UCSD-AML1 (cell line): ENCODE results near the gene ATOH8.
A peak's percentile ranks its signal among the peaks of the same experiment; 100 is the strongest.

ENCODE experiments used
- DNase-seq: peaks from one replicate; lab custom pipeline; 2025; ENCODE audit not compliant: unreplicated experiment; lab: John Stamatoyannopoulos, UW

The ATOH8 gene

DNA sequence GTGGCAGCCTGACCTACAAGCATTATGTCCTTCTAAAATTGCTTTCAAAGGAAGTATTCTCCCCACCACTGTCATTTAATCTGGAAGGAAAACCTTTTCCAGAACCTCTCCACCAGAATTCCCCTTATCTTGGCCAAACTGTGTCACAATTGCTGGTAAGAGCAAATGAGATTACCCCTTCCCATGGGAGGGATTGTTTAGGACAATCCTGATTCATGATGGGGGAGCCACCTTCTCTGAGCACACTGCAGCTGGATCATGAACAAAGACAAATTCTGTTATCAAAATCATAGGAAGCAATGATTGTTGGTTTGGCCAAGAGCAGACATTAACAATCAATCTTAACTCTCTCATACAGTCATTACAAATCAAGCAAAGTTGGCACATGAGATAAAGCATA lies 18.1 kb upstream of the ATOH8 start:
- DNase-seq, result no peak

DNA sequence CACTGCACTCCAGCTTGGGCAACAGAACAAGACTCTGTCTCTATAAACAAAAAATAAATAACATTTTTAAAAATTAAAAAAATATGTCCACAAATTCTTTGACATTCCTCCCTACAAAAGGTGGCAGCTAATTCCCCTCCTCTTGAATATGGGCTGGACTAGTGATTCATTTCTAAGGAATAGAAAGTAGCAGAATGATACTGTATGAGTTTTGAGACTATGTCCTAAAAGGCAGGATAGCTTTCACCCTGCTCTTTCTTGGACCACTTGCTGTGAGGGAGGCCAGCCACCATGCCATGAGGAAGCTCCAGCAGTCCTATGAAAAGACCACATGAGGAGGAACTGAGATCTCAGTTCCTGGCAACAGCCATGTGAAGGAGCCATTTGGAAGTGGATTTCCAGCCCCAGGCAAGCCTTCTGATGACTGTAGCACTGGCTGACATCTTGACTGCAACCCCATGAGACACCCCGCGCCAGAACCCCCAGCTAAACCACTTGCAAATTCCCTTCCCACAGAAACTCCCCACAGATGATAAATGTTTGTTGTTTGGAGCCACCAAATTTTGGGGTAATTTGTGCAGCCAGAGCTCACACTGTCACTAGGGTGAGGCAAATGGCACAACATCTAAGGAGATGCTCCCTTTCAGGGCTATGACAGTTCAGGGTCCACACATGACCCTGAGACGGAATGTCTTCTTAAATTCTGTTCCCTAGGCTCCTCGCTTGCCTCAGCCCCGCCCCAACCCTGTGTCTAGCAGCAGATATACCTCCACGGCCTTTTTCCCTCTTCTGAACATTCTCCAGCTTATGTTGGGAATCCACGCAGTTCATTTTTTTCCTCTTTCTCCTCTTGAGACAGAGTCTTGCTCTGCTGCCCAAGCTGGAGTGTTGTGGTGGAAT lies 17.1 kb upstream of the ATOH8 start:
- DNase-seq, result no peak

DNA sequence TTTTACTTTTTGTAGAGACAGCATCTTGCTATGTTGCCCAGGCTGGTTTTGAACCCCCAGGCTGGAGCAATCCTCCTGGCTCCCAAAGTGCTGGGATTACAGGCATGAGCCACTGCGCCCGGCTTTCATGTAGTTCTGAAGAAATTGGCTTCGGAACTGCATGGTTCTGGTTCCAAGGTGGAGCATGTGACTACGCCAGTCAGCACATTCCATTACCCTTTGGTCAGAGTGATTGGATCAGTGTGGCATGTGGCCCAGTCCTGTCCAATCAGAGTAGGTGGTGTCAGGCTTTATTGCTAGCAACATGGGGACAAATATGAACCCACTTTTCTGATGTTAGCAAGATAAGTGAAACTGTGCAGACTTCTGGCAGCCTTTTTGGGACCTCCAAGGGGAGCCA lies 16.3 kb upstream of the ATOH8 start:
- DNase-seq, result no peak

DNA sequence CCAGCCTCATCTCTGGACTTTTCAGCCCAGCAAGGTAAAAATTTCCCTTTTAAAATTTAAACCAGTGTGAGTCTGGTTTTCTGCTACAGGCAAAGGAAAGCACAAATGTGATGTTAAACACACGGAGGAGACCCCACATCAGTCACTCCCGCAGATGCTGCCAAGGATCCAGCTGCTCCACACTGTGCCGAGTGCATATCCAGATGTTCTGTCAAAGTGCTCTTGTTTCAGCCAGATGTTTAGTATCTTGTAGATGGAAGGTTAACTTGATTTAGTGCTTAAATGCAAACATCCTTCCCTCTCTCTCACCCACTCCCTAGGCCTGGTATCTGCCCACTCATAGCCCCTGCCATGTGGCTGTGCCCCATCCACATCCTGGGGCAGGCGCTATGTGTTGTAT lies 15.8 kb upstream of the ATOH8 start:
- no peak for DNase-seq

DNA sequence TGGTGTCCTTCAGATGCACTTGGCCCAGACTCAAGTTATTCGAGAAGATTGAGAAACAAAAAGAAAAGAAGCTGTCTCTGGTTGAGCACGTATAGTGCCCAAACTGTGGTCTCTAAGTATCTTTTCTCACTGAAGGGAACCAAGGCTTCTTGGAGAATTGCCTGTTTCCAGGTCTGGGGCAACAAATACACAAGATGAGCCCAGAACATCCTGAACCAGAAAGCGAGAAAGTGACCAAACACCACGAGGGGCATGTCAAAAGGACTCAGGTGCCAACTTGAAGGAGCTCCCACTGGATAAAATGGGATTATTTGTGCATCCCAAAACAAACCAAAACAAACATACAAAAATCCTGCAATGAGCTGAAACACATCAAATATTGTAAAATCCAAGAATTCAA lies 13.6 kb upstream of the ATOH8 start:
- no peak for DNase-seq

DNA sequence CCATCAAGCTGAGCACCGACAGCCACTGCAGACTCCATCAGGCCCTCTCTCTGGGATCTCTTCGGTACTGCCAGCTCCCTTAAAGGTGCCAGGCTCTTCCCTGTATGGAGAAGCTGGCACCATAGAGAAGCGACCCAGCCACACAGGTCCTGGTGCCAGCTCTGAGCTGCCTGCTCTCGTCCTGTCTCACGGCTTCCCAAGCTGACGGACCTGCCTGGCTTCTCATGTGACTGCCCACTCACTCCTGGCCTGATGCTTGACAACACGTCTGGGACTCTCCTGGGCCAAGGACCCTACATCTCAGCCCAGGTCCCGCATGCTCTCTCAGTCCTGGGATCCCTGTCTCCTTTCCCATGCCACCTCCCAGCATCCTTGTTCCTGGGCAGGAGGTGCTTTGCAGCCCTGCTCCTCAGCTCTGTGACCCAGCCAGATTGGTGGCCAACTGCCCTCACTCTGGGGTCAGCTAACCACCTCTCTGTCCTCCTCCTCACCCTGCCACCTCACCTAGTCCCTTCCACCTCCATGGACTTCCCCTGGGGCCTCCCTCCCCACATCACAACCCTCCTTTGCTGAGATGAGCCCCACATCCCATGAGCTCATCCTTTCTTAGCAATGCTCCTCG lies 12.5 kb upstream of the ATOH8 start:
- DNase-seq, result no peak

DNA sequence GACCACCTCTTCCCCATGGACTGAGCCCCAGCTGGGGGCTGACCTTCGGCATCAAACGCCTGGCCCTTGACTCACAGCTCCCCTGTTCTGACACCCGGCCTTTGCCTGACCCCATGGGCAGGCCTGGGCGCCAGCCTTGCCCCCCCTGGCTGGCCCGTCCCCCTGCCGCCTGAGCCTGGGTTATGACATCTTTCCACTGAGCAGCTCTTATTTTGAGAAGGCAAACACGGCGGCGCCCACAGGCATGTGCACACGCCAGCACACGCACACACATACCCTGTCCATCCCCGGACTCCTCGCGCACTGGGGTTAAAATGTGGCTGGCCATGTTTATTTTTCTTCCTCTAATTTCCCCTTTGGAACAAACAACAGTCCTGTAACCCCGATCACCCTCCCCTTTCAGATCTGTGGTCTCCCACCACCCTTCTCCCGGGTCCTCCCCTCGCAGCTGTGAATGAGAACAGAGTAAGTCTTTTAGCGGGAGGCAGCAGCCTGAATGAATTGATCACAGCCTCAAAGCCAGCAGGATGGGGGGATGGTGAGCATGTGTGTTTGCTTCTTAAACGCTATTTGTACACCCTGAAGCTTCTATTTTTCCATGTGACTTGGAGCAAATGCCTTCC lies 11.8 kb upstream of the ATOH8 start:
- DNase-seq, result no peak

DNA sequence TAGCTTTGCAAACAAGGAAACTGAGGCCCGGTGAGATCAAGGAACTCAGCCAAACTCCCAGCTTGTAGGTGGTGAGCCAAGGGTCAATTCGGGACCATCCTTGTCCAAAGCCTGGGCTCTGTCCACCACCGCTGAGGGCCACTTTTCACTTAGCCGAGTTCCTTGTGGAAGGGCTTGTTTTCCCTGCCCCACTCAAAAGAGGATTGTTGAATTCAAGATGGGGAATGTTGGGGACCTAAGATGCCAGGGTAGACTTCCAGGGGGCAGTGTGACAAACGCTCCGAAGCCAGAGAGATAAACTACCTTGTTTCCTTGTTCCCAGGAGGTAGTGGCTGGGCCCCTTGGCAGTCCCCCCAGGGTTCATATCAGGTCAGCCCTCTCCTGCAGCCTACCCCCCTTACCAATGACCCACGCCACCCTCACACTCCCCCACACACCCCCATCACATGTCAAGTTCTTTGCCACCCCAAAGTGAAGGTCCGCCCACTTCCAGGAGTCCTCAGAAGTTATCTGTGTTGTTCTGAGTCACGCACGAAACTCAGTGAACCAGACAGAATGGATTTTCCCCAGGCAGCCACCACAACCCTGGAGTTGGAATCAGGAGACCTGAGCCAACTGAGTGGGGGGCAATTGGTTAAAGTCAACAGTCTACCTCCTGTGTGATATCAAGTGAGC lies 10.3 kb upstream of the ATOH8 start:
- DNase-seq, result no peak

DNA sequence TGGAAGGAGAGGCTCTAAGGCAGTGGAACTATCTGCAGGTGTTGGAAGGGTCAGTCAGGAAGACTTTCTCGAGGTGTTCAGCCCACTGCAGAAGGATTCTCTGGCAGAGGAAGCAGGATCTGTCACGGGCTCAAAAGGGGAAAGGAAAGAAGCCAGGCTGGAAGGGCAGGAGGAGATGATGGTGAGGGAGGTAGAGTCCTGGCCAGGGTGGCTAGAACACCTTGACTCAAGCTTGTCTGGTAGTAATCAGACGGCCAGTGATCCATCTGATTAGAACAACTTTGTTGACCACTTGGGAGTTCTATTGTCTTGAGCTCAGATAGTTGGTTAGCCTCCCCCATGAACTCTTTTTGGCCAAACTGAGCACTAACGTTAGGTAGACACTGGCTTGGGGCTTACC lies 9.7 kb upstream of the ATOH8 start:
- DNase-seq, result no peak

DNA sequence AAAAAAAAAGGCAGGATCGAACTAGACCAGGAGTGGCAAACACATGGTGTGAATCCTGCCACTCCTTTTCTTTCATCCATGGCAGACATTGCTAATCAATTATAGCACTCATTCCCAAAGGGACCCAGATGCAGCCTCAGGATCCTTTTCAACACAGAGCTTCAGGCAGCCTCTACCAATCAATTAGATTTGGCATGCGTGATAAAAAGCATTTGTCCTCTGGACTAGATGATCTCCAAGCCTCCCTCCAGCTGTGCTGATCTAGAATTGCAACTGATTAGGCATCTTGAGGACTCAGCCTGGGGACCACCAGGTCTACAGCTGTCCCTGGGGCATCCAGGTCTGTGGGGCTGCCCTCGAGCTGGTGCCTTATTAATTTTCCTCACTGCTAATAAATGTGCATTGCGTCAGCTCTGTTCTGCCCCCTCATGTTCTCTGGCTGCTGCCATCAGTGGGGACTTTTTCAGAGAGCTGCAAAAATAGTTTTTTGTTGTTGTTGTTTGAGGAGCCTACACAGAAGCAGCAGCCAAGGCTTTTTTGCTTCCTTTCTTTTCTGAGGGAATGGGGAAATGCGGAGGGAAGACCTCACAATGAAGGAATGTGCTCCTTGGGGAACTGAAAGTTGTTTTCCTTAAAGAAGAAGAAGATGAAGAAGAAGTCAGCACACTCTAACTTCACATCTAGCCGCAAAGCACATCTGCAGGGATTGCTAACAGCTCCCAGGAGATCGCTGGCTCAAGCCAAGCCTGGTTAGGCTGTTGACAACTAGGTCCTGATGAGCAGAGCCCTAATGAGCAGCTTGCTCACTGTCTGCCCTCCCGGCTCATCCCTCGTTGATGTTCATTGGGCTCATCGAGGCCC lies 8.8 kb upstream of the ATOH8 start:
- no peak for DNase-seq

DNA sequence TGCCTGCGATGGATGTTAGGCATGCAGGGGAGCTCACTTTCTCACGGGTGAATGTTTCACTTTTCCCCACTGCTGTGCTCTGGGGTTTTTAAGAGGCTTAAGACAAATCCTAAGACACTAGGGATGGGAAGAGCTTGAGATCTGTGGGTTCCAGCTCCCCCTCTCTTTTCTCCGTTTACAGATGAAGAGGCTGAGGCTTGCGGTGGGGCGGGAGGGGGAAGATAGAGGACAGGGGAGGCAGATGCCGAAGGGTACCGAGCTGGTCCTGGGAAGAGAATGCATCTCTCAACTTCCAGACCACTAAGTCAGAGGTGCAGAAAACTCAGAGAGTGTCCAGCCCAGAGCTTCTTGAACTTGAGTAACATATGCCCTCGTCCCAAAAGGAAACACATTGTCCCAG lies 8.2 kb upstream of the ATOH8 start:
- no peak for DNase-seq

DNA sequence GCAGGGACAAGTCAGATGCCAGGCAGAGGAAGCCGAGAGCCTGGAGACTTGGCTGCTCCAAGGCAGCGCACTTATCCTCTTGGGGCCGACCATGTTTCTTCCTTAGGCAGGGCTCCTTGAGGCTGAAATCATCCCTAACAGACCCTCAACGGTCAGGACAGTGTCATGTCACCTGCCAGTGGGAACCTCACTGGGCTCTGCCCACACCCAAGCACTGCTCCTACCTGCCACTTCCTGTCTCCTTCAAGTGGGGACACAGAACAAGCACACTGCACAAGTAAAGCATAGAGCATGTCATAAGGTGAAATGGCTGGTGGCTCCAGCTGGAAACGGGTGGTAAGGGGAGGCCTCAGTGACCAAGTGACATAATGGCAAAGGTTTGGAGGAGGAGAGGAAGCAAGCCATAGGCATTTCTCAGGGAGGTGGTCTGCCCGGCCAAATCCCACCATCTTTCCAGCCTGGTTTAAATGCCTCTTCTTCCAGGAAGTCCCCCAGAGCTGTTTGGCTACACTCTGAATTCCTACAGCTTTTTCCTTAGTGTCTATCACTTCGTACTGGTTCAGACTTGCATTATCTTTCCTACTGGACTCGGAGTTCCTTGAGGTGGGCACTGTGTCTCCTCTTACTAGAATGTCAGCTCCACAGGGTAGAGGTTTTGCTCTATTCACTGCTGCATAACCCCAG lies 7.3 kb upstream of the ATOH8 start:
- DNase-seq, result no peak

DNA sequence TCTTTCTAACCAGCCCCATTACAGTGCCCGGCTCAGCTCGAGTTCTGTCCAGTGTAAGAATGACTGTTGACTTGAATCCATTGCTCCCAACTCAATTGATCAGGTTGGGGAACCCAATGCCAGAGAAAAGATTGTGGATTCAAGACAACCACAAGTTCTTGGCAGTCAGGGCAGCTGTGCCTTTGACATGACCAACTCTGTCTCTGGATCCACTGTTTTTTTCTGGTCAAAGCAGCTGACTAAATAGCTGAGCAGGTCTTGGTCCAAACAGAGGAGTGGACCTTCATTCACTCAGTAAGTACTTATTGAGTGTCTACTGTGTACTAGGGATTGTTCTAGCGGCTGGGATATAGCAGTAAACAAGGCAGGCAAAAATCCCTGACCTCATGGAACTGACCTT lies 6.3 kb upstream of the ATOH8 start:
- DNase-seq, result no peak

DNA sequence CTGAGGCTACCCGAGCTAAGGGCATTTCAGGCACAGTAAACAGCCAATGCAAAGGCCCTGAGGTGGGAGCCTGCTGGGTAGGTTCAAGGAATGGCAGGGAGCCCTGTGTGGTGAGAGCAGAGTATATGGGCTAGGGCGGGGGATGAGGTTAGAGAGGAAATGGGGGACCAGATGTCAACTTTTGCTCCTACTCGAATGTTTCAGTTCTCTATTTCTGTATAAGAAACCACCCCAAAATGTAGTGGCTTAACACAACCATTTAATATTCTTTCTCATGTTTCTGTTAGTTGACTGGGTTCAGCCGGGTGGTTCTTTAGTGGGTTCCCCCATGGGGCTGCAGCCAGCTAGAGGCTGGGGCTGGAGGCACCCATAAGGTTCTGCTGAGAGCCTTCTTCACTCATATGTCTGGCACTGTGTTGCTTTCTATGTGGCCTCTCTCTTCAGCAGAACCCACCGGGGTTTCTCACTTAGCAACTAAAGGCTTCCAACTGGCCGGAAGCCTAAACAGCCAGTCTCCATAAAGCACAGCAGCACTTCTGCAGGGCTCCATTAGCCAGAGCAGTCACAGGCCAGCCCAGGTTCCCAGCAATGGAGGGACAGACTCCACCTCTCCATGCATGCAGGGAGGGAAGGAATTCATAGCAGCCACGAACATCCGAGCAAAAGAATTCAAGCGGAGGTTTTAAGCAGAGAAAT lies 5.6 kb upstream of the ATOH8 start:
- DNase-seq, result no peak

DNA sequence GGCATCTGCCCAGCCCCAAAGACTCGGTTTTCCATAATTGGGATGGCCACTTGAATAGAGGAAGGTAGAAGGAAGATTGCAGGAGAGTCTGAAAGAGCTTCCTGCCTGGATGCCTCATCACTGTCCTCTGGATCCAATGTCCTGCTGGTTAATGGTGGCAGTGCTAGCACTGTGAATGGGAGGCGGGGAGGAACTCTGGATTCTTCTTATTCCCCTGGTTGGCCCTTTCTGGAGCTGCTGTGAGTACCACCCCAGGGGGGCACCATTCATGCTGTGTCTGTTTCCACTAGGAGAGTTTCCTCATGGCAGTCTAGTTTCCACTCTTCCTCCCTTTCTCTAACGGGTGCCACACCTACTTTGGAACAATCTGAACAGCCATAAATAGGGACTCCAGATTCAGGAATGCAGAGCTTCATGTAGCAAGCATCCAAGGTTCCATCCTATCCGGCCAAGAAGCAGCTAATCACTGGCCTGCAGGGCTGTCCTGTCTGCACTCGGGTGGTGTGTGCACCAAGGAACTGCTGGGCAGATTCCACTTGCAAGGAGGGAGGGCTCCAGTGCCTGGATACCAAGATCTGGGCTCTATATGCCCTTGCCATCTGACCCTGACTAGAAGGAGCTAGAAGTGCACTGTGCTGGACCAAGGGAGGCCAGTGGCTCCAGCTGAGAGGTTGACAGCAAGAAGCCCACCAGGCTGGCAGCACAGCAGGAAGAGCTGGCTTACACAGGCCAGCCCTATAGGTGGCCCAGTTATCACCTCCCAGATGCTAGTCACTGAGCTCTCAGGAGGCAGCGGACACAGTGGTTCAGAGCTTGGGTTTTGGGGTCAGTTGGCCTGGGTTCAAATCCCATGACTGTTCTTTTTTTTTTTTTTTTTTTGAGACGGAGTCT lies 4.6 kb upstream of the ATOH8 start:
- no peak for DNase-seq

DNA sequence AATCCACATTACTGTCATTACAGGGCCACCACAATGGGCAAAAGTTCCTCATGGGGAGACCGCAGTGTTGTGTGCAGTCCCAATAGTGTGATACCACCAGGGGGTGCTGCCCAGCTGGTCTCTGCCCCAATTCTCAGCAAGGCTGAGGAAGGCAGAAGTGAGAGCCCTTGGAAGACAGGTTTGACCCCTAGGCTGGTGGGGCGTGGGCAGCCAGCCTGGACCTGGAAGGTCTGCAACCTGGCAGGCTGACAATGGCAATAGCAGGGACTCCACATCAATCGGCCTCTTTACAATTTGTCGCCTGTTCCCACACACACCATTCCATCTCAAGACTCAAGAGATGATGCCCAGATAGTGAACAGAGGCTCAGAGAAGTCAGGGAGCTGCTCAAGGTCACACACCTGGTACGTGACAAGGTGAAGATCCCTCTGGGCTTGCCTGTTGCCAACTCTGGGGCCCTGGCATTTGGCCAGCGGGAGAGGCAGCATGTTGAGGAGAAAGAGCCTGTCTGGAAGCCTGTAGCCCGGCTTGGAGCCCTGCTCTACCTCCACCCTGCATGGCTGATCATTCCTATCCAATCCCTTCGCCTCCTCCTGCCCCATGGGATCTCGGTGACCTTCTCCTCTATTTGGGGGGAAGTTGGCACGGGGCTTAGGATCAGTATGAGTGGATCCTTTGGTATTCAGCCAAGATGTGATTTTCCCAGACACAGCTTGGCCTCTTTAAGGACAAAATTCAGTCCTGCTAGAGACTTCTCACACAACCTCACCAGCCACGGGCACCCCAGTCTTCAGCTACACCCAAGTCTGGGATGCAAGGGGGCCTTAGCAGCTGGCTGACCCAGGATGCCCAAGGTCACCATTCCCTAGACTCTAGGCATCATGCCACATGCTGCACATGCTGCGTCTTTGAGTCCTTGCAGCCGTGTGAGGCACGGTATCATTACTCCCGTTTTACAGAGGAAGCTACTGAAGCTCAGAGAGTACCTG lies 2.9 kb upstream of the ATOH8 start:
- peak; percentile 69 for DNase-seq

DNA sequence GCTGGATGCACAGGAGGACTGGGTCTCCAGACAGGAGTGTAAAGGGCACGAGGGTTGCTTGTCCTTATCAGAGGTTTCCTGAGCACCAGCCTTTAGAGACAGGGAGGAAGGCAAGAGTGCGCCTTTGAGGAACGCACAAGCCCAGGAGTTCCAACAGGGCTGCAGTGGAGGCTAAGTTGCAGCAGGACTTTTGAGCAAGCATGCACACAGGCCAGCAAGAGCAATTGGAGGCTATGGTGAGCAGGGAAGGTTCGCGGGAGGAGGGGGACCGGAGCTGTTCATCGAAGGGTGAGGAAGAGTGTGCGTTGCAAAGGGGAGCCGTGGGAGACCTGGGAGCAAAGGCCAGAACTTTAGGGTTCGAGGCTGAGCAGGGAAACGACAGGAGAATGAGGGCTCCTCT lies 2.2 kb upstream of the ATOH8 start:
- no peak for DNase-seq
